Colonic mucosa (tissue), 4 donors: Measurements from ENCODE around the gene MYL3. TPM values are rescaled to one million over a fixed set of nuclear protein-coding genes. Genes with fewer than 3 reads are reported as not detected.

Source experiments
- DNase-seq: peaks from one replicate; pipeline ENCODE4 v3.0.0-alpha.2; 2020
- H3K27ac ChIP-seq: fragments of 200-600 bp; one replicate; pipeline ENCODE4 v1.8.0; 2021
- H3K27me3 ChIP-seq: fragments of 200-600 bp; one replicate; pipeline ENCODE4 v1.8.0; 2021
- H3K36me3 ChIP-seq: fragments of 200-600 bp; one replicate; pipeline ENCODE4 v1.8.0; 2021
- H3K4me1 ChIP-seq: fragments of 200-600 bp; one replicate; pipeline ENCODE4 v1.8.0; 2021; ENCODE audit warnings: mild to moderate bottlenecking
- H3K4me3 ChIP-seq: fragments of 200-600 bp; one replicate; pipeline ENCODE4 v1.8.0; 2021
- H3K9ac ChIP-seq, 2 donors: one replicate each; pipeline ENCODE4 v1.7.0; 2013; ENCODE audit warnings: control low read depth in 2 of 2, low read depth in 2 of 2, low read length in 2 of 2
- H3K9me3 ChIP-seq: fragments of 200-600 bp; one replicate; pipeline ENCODE4 v1.8.0; 2021
- intact Hi-C: fragments of 100-400 bp; cut with DNase I; formaldehyde crosslinking; loops from one replicate; pipeline ENCODE4 v1.14.1; 2022
- total RNA-seq, 2 donors: library from RNA; stranded (reverse); fragmentation: NEBNext Ultra II Directional in 1 of 2; extraction: Animal tissue kit (Norgen Biotek cat#: 25700) in 1 of 2; gene quantifications; one replicate each; pipeline ENCODE4 v1.2.1, GENCODE V29; 2021
- TF ChIP-seq, protein P1 (sequence below): fragments of 200-600 bp; IDR thresholded peaks from one replicate; pipeline ENCODE4 v1.8.0; 2022; ENCODE audit warnings: antibody characterized with exemption, mild to moderate bottlenecking
- donor health status: healthy.
- donor health status: DM: no; HTN: no; CAD: no.
- donor health status: DM: no; HTN: no; CAD: no.

Gene MYL3
- total RNA-seq, 2 donors from 2014 or later: 1.7 TPM; not detected in 1

DNA sequence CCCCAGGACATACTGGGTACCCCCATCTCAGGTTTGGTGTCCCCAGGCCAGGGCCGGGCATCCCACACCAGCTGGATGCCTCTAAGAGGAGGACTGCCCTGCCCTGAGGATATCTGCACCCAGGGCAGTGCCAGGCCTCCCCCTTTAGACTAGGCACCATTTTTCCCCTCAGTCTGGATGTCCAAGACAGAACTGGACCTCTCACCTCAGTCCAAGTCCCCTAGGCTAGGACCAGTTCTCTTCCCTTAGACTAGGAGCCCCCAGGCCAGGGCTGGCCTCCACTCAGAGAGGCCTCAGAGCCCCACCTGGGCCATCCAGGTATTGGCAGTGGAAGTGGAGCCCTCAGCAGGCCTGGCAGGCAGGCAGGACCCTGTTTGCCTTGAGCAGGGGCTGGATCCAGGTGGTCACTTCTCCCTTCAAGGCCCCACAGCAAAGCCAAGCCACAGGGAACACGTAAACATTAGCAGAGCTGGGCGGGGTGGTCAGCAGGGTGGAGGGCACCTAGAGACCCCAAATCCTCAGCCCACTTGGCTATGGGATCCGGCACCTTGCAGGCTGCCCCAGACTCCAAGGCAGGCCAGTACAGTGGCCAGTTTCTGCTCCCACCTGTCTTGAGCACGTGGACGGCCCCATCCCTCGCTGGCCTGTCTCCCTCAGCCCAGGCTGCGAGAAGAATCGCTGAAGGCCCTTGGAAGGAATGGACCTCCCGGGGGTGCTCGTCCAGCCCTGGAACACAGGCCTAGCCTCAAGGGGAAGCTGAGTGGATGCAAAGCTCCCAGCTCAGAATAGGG lies 42.6 kb upstream of the MYL3 start:
- H3K36me3 ChIP-seq: no peaks in the 10 kb centered on the region
- H3K27me3 ChIP-seq: no peaks in the 10 kb centered on the region
- H3K9ac ChIP-seq: no peak overlapping the region
- no peak overlapping the region for H3K4me3 ChIP-seq
- peaks cover 8% of the 10 kb centered on the region for H3K4me1 ChIP-seq
- H3K9me3 ChIP-seq: no peaks in the 10 kb centered on the region
- DNase-seq: no peak
- TF ChIP-seq, protein P1, sequence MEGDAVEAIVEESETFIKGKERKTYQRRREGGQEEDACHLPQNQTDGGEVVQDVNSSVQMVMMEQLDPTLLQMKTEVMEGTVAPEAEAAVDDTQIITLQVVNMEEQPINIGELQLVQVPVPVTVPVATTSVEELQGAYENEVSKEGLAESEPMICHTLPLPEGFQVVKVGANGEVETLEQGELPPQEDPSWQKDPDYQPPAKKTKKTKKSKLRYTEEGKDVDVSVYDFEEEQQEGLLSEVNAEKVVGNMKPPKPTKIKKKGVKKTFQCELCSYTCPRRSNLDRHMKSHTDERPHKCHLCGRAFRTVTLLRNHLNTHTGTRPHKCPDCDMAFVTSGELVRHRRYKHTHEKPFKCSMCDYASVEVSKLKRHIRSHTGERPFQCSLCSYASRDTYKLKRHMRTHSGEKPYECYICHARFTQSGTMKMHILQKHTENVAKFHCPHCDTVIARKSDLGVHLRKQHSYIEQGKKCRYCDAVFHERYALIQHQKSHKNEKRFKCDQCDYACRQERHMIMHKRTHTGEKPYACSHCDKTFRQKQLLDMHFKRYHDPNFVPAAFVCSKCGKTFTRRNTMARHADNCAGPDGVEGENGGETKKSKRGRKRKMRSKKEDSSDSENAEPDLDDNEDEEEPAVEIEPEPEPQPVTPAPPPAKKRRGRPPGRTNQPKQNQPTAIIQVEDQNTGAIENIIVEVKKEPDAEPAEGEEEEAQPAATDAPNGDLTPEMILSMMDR: no peak
- intact Hi-C loops: loop anchor here (5.0 kb wide), 1 partner anchor 39 kb away; no protein-coding TSS in a partner anchor
- no peak overlapping the region for H3K27ac ChIP-seq

DNA sequence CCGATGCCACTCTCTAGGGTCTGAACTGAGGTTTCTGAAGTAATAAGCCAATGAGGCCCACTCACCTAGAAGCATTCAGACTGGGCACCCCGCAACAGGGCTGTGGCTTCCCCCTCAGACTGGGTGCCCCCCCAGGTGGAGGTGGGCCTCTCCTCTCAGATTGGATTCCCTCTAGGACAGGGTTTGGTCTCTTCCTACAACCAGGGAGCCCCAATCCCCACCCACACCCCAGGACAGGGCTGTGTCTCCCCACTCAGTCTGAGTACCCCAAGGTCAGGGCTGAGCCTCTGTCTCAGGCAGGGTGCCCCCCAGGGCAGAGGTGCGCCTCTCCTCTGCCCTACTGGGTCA lies 41.9 kb upstream of the MYL3 start:
- H3K4me1 ChIP-seq: peaks cover 8% of the 10 kb centered on the region
- no peak overlapping the region for H3K27ac ChIP-seq
- DNase-seq: no peak
- no peaks in the 10 kb centered on the region for H3K36me3 ChIP-seq
- TF ChIP-seq, protein P1: no peak
- H3K9ac ChIP-seq: no peak overlapping the region
- no peaks in the 10 kb centered on the region for H3K27me3 ChIP-seq
- H3K4me3 ChIP-seq: no peak overlapping the region
- intact Hi-C loops: loop anchor here (5.0 kb wide), 1 partner anchor 38 kb away; no protein-coding TSS in a partner anchor
- H3K9me3 ChIP-seq: no peaks in the 10 kb centered on the region

DNA sequence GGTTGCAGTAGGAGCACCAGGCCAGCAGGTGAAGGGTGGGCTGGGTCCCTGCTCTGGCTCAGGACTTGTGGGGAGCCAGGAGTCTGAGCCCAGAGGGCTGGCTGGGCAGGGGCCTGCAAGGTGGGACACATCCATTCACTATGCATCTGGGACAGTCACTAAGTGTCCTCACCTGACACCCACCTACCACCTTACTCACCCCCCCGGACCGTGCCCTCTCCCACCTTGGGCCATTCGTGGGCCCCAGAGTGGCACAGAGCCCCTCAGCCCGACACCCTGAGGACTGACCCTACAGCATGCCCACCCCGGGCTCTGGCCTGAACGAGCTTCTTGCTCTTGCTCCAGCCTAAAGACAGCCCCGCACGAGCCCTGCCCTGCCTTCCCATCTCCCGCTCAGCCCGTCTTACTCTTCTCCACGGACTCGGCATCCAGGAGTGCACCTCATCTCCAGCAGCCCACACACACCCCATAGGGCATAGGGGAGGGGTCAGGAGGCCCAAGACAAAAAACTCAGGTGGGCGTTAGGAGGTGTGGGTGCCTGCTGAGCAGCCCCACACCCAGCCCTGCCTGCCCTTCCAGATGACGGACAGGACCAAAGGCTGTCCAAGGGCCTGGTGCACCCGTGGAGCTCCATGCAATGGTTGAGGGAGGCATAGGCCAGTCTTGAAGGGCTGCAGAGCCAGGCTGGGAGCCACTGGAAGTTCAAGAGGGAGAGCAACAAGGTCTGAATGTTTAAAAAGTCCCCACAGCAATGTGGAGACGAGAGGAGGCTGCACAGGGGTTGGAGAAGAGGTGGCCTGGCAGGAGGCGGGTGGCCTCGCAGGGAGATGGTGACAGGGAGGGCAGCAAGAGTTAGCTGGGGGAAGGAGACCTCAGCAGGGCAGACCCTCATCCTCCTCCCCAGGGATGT lies 41.3 kb upstream of the MYL3 start:
- Histone ChIP-seq H3K27ac (no peak overlapping the region), H3K9ac (no peak overlapping the region), H3K27me3 (no peaks in the 10 kb centered on the region), H3K9me3 (no peaks in the 10 kb centered on the region), H3K4me1 (peaks cover 5% of the 10 kb centered on the region), H3K4me3 (no peak overlapping the region), H3K36me3 (no peaks in the 10 kb centered on the region)
- intact Hi-C loops: loop anchor here (5.0 kb wide), 1 partner anchor 37 kb away; no protein-coding TSS in a partner anchor
- TF ChIP-seq, protein P1: no peak
- DNase-seq: no peak

DNA sequence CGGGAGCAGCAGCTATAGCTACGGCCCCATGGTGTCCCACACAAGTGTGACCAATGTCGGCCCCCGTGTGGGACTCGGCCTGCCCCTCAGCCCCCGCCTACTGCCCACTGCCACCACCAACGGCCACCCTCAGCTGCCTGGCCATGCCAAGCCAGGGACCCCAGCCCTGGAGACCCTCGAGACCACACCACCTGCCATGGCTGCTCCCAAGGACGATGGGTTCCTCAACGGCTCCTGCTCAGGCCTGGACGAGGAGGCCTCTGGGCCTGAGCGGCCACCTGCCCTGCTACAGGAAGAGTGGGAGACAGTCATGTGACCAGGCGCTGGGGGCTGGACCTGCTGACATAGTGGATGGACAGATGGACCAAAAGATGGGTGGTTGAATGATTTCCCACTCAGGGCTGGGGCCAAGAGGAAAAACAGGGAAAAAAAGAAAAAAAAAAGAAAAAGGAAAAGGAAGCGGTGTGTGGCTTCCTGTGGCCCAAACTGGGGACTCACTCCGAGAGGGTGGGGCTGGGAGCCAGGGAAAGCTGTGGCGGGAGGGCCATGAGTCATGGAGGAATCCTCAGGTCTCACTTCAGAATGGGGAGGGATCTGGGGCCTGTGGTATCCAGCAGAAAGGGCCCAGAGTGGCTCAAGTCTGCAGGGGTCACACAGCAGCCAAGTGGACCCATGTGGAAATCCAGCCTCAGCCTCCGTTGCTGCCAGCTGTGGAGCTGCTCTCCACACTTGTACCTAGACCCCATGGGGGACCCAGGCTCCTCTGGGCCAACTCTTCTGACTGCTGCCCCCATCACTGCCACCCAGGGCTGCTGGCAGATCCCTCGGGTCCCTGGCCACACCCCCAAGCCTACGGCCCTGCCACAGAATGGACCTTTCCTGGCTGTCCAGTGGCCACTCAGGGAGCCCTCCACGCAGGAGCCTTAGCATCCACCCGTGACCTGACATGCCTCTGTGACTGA lies 40.4 kb upstream of the MYL3 start:
- TF ChIP-seq, protein P1: no peak
- Histone ChIP-seq H3K4me3 (no peak overlapping the region), H3K27me3 (peaks cover 6% of the 10 kb centered on the region), H3K27ac (no peak overlapping the region), H3K9ac (no peak overlapping the region), H3K4me1 (no peaks in the 10 kb centered on the region), H3K36me3 (no peaks in the 10 kb centered on the region), H3K9me3 (no peaks in the 10 kb centered on the region)
- DNase-seq: no peak
- intact Hi-C loops: no loop called here
